ENCODE measurements around the gene ZFR.
A peak's percentile ranks its signal among the peaks of the same experiment; 100 is the strongest.

Gene ZFR

DNA sequence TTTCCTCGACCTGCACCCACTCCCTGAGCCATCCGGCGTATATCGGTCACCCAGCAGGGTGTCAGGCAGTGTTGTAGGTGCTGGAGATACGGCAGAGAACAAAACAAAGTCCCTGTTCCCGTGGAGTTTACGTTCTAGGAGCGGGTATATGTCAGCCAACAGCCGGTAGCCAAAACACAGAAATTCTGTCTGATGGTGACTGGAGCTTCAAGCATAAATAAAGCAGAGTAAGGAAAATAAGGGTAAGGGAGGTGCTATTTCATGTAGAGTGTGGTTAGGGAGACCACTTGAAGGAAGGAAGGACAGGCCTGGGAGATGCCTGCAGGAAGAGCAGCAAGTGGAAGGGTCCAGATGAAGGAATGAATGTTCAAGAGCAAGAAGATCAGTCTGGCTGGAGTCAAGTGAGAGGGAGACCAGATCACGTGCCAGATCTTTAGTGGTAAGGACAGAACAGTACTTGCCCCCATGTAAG is 783 bp upstream of the ZFR start:
- peak overlapping the region; percentile 68 for H3K4me3 ChIP-seq (ENCODE audit: low read depth, low read length)
- TF ChIP-seq, protein P1, sequence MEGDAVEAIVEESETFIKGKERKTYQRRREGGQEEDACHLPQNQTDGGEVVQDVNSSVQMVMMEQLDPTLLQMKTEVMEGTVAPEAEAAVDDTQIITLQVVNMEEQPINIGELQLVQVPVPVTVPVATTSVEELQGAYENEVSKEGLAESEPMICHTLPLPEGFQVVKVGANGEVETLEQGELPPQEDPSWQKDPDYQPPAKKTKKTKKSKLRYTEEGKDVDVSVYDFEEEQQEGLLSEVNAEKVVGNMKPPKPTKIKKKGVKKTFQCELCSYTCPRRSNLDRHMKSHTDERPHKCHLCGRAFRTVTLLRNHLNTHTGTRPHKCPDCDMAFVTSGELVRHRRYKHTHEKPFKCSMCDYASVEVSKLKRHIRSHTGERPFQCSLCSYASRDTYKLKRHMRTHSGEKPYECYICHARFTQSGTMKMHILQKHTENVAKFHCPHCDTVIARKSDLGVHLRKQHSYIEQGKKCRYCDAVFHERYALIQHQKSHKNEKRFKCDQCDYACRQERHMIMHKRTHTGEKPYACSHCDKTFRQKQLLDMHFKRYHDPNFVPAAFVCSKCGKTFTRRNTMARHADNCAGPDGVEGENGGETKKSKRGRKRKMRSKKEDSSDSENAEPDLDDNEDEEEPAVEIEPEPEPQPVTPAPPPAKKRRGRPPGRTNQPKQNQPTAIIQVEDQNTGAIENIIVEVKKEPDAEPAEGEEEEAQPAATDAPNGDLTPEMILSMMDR (IDR thresholded peaks at IDR 0.05; ENCODE audit: control insufficient read depth, extremely low read depth, insufficient read depth): no peak
- DNase-seq (ENCODE audit: low read depth): no peak

DNA sequence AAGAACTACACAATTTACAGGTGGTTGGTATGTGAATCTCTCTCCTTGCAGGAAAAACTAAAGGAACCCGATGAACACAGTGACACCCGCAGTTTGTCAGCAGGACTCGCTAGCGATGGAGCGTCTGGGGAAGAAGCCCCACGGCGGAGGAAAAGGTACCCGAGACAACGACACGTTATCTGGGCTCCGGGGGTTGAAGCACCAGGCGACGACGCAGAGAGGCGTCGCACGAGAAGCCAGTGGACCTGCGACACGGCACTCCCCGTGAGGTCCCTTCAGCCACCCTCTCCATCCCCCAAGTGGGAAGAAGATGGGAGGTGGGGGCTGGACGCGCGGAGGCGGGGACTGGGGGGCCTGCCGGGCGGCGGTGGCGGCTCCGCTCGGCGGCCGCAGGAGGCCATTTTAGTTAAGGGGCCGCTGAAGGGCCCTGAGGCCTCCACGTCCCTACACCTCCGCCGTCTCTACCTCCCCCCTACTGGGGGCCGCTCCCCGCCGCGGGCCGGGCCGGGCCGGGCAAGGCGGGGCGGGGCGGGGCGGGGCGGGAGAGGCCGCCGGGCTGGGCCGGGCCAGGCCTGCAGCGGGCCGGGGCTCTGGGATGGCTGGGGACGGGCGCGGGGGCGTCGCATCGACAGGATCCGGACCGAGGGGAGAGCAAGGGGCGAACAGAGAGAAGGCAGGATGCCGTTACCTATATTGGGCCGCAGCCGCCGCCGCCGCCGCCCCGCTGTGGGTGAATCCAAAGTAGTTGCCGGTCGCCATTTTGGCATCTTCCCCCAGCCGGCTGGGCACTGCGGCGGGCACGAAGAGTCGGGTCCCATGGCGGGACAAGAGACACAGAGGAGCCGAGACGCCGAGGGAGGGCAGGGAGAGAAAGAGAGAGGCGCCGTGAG is 754 bp downstream of the ZFR start:
- TF ChIP-seq, protein P1 (IDR thresholded peaks at IDR 0.05; ENCODE audit: control insufficient read depth, extremely low read depth, insufficient read depth): 0 out of 2 replicates have a peak, but pooled peaks have one; percentile 4
- peak overlapping the region; percentile 68 for H3K4me3 ChIP-seq (ENCODE audit: low read depth, low read length)
- DNase-seq (ENCODE audit: low read depth): no peak

DNA sequence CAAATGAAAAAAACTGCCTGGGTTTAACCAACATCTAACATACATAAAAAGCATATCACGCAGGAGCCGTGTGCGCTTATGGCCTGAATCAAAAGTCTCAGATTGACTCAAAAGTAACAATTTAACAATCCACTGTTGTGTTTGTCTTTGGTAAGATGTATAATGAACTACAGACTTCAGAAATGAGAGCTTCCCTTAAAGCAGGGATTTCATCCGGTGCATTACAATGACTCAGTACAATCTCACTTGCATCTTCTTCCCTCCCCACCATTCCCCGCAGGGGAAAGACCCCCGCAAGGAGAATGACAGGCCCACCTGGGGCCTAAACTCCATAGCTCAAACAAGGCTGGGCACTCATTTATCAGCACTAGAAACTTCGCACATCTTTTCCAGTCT is 1.4 kb downstream of the ZFR start:
- DNase-seq (ENCODE audit: low read depth): no peak
- TF ChIP-seq, protein P1 (IDR thresholded peaks at IDR 0.05; ENCODE audit: control insufficient read depth, extremely low read depth, insufficient read depth): no peak

DNA sequence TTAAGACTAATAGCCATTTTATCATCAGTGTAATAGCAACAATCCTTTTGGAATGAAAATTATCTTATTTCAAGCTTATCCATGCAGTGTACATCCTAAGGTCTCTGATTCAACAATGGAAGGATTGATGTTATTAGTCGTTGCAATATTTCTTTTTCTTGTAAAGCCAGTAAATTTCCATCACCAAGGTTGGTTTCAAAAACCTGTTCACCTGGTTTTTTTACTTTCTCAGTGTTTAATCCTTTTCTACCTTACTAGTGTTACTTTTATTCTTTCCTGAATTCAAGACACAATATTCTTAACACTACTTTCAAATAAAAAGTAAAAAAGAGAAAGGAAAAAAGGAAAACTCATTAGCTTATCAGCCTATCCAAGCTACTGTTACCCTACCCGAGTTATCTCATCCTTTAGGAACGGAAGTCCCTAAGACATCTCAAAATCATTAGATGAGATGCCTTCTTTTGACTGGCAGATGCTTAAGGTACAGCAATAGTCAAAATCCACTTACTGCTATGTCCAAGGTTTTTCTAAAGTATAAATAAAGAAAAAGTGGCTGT is 5.4 kb downstream of the ZFR start:
- DNase-seq (ENCODE audit: low read depth): peak; percentile 46
- TF ChIP-seq, protein P1 (IDR thresholded peaks at IDR 0.05; ENCODE audit: control insufficient read depth, extremely low read depth, insufficient read depth): no peak

More for the DNA sequence above, 1.4 kb downstream of the ZFR start:
- peak overlapping the region; percentile 68 for H3K4me3 ChIP-seq (ENCODE audit: low read depth, low read length)

DNA sequence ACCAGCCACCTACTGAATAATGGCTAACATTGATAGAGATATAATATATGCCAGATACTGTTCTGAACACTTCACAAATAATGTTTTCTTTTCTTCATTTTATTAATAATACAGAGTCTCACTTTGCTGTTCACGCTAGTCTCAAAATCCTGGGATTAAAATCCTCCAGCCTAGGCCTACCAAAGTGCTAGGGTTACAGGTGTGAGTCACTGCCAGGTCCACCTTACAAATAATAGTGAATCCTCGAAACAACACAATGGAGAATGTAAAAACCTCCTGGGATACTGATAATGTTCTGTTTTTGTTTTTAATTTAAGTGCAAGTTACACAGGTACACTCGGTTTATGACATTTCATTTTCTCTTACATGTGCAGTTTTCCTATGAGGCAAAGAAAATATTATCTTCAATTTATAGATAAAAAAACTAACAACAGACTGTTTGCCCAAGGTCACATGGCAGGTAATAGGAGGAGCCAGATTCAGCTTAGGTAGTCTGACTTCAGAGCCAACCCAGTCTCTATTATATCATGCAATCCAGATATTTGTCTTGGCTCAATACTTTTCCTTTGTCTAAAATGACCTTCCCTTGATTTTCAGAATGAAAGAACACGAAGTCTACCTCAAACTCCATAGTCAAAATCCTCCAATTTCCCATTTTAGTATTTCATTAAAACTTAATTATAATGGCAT is 7.8 kb downstream of the ZFR start:
- peak; percentile 82 for DNase-seq (ENCODE audit: low read depth)
- H3K4me3 ChIP-seq (ENCODE audit: low read depth, low read length): no peak overlapping the region
- TF ChIP-seq, protein P1 (IDR thresholded peaks at IDR 0.05; ENCODE audit: control insufficient read depth, extremely low read depth, insufficient read depth): no peak

More for the DNA sequence above, 5.4 kb downstream of the ZFR start:
- H3K4me3 ChIP-seq (ENCODE audit: low read depth, low read length): peak overlapping the region; percentile 39

DNA sequence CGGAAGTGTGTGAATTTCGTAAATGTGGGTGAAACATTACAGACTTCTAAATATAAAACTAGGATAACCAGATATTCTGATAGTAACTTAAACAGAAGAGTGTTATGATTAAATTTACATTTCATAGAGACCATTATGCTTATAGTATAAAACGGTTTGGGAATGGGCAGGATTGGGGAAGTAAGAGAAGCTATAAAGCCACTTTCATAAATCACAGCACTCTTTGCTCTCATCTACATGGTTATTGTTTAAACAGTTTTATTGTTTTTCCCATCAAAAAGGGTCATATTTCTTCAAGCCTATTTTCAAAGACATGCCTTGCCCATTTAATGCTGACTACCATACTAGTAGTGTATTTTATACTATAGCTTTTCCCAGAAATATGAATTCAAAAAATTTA is 9.2 kb downstream of the ZFR start:
- TF ChIP-seq, protein P1 (IDR thresholded peaks at IDR 0.05; ENCODE audit: control insufficient read depth, extremely low read depth, insufficient read depth): no peak
- no peak for DNase-seq (ENCODE audit: low read depth)
- H3K4me3 ChIP-seq (ENCODE audit: low read depth, low read length): no peak overlapping the region
